Ascending aorta (tissue), 2 donors: Measurements from ENCODE around the gene BRF1. TPM values are rescaled to one million over a fixed set of nuclear protein-coding genes. Genes with fewer than 3 reads are reported as not detected.
"Not testable (repeated sequence)": the region's sequence is repeated elsewhere in the genome, so short reads cannot be mapped to it uniquely, and the experiment has no call there.

ENCODE experiments used
- DNase-seq, 2 donors: peaks; one replicate each; pipeline ENCODE4 v3.0.0-alpha.2; 2019; ENCODE audit warnings: low spot score in 2 of 2
- H3K27ac ChIP-seq, 2 donors: fragments of 200-600 bp; sonication (generic); one replicate each; pipeline ENCODE4 v1.5.1; 2016 to 2017; ENCODE audit warnings: mild to moderate bottlenecking in 1 of 2
- H3K27me3 ChIP-seq: fragments of 200-600 bp; sonication (generic); one replicate; pipeline ENCODE4 v1.5.1; 2017
- H3K36me3 ChIP-seq, 2 donors: fragments of 200-600 bp; sonication (generic); one replicate each; pipeline ENCODE4 v1.5.1; 2016
- H3K4me1 ChIP-seq, 2 donors: fragments of 200-600 bp; sonication (generic); one replicate each; pipeline ENCODE4 v1.5.1; 2016 to 2017; ENCODE audit warnings: mild to moderate bottlenecking in 1 of 2
- H3K4me3 ChIP-seq, 2 donors: fragments of 200-600 bp; sonication (generic); one replicate each; pipeline ENCODE4 v1.5.1; 2016 to 2017; ENCODE audit warnings: mild to moderate bottlenecking in 1 of 2
- H3K9me3 ChIP-seq, 2 donors: fragments of 200-600 bp; sonication (generic); one replicate each; pipeline ENCODE4 v1.5.1; 2016
- intact Hi-C: fragments of 100-400 bp; cut with DNase I; formaldehyde crosslinking; loops from one replicate; pipeline ENCODE4 v1.15.1; 2023
- total RNA-seq: library from RNA; depleted of rRNA; stranded (reverse); fragments of >200 nt; gene quantifications from one replicate; pipeline ENCODE4 v1.1.0, GENCODE V29; 2016
- TF ChIP-seq, protein P1 (sequence below), 3 experiments: fragments of 200-600 bp in 2 of 3; fragments of 450-650 bp in 1 of 3; sonication (generic) in 2 of 3; IDR thresholded peaks; one replicate each; pipeline ENCODE4 v1.5.1; 2016 to 2019; ENCODE audit warnings: antibody characterized with exemption in 3 of 3, mild to moderate bottlenecking in 1 of 3, moderate library complexity in 1 of 3

Gene BRF1
- total RNA-seq, 1 donor from 2014 or later = 60.9 TPM

DNA sequence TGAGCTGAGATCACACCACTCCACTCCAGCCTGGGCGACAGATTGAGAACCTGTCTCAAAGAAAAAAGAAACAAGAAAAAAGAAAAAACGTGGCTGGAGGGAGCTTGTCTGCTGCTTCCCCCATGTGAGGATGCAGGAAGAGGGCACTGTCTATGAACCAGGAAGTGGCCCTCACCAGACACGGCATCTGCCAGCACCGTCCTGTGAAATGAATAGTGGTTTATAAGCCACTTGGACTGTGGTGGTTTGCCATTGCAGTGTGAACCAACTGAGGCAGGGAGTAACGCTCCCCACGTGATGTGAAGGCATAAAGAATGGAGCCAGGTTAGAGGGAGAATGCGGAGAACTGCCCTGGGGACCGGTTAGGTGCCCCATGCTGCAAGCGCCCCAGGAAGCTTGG is 4.5 kb upstream of the BRF1 start:
- Histone ChIP-seq H3K9me3 (no peaks in the 10 kb centered on the region), H3K36me3 (no peaks in the 10 kb centered on the region), H3K27ac (no peak overlapping the region), H3K4me3 (no peak overlapping the region), H3K27me3 (no peaks in the 10 kb centered on the region), H3K4me1 (peaks cover 0 to 3% of the 10 kb centered on the region in 2 donors)
- DNase-seq = no peak
- intact Hi-C loops = loop anchor here (10.0 kb wide), 1 partner anchor 1461 kb away; the partner anchor contains the start of gene PPP1R13B
- TF ChIP-seq, protein P1, sequence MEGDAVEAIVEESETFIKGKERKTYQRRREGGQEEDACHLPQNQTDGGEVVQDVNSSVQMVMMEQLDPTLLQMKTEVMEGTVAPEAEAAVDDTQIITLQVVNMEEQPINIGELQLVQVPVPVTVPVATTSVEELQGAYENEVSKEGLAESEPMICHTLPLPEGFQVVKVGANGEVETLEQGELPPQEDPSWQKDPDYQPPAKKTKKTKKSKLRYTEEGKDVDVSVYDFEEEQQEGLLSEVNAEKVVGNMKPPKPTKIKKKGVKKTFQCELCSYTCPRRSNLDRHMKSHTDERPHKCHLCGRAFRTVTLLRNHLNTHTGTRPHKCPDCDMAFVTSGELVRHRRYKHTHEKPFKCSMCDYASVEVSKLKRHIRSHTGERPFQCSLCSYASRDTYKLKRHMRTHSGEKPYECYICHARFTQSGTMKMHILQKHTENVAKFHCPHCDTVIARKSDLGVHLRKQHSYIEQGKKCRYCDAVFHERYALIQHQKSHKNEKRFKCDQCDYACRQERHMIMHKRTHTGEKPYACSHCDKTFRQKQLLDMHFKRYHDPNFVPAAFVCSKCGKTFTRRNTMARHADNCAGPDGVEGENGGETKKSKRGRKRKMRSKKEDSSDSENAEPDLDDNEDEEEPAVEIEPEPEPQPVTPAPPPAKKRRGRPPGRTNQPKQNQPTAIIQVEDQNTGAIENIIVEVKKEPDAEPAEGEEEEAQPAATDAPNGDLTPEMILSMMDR (IDR thresholded peaks at IDR 0.05) = no peak

DNA sequence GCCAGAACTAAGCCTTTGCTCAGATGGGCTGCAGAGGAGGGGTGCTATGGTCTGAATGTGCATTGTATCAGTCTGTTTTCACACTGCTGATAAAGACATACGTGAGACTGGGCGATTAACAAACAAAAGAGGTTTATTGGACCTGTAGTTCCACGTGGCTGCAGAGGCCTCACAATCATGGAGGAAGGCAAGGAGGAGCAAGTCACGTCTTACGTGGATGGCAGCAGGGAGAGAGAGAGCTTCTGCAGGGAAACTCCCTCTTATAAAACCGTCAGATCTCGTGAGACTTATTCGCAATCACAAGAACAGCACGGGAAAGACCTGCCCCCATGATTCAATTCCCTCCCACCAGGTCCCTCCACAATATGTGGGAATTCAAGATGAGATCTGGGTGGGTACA is 3.8 kb upstream of the BRF1 start:
- TF ChIP-seq, protein P1 (IDR thresholded peaks at IDR 0.05) = no peak
- H3K4me3 ChIP-seq = no peak overlapping the region
- no peaks in the 10 kb centered on the region for H3K27me3 ChIP-seq
- H3K4me1 ChIP-seq = peaks cover 3 to 6% of the 10 kb centered on the region in 2 donors
- DNase-seq = no peak
- H3K27ac ChIP-seq = no peak overlapping the region
- intact Hi-C loops = loop anchor here (5.0 to 10.0 kb wide), 3 partner anchors 168 to 1460 kb away; partner anchors contain the start of genes CRIP2 and PPP1R13B
- no peaks in the 10 kb centered on the region for H3K36me3 ChIP-seq
- H3K9me3 ChIP-seq = no peaks in the 10 kb centered on the region

DNA sequence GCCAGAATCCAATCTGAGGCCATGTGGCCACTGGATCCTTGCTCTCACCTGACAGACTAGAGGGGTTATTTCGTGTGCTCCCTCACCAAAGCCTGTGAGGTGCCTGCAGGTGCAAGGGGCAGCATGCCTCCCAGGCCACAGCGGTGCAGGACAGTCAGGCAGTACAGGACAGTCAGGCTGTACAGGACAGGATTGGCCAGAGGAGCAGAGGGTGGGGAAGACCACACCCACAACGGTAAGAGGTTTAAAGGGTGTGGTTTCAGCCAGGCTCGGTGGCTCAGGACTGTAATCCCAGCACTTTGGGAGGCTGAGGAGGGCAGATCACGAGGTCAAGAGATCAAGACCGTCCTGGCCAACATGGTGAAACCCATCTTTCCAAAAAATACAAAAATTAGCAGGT is 3.1 kb upstream of the BRF1 start:
- TF ChIP-seq, protein P1 (IDR thresholded peaks at IDR 0.05) = no peak
- Histone ChIP-seq H3K27me3 (no peaks in the 10 kb centered on the region), H3K4me1 (peaks cover 8 to 12% of the 10 kb centered on the region in 2 donors), H3K4me3 (no peak overlapping the region), H3K9me3 (no peaks in the 10 kb centered on the region), H3K27ac (no peak overlapping the region), H3K36me3 (no peaks in the 10 kb centered on the region)
- DNase-seq = no peak
- intact Hi-C loops = loop anchor here (5.0 to 10.0 kb wide), 3 partner anchors 168 to 1459 kb away; partner anchors contain the start of genes CRIP2 and PPP1R13B

DNA sequence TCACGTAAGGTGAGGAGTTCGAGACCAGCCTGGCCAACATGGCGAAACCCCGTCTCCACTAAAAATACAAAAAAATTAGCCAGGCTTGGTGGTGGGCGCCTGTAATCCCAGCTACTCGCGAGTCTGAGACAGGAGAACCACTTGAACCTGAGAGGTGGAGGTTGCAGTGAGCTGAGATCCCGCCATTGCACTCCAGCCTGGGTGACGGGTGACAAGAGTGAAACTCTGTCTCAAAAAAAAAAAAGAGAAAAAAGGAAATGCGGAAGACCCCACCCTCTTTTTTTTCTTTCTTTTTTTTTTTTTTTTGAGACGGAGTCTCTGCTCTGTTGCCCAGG is 1.1 kb upstream of the BRF1 start:
- H3K27me3 ChIP-seq, H3K9me3 ChIP-seq, H3K36me3 ChIP-seq, DNase-seq: not testable (repeated sequence)
- peaks cover 8 to 14% of the 10 kb centered on the region in 2 donors for H3K4me1 ChIP-seq
- peak overlapping the region in 1 of 2 donors; percentile 62 for H3K4me3 ChIP-seq
- H3K27ac ChIP-seq = peak overlapping the region in 1 of 2 donors; percentile 96
- intact Hi-C loops = loop anchor here (1.0 to 10.0 kb wide), 6 partner anchors 12 to 1457 kb away; partner anchors contain the start of genes CRIP2, PACS2, PPP1R13B and TEDC1

DNA sequence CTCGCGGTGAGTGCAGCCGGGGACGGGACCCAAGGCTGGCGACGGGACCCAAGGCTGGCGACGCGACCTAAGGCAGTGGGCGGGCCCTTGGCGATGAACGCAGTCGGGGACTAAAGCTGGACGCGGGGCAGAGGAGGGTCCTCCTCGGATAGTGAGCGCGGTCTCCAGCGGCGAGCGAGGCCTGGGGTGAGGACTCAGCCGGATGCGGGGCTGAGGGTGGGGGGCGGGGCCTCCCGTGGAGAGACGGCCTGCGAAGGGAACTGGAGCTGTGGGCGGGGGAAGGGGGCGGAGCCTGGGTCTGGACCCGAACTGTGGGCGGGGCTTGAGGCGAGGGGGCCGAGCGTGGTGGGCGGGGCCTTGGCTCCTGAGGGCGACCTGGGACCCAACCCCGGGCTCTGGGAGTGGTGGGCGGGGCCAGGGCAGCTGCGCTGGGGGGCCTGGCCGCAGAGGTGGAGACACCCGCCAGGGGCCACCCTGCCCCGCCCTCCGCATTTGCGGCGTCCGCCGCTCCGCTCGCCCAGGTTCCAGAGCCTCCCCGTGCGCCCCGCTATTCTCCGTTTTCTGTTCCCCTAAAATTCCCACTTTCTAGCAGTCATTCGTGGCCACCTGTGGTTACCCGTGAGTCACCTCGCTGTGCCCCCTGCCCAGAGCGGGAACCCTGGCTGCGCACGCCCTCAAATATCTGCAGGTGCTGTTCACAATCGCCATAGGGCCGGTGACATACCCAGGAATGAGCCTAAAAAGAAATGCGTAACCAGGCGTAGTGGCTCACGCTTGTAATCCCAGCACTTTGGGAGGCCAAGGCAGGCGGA is 508 bp upstream of the BRF1 start:
- no peaks in the 10 kb centered on the region for H3K27me3 ChIP-seq
- no peaks in the 10 kb centered on the region for H3K36me3 ChIP-seq
- peak overlapping the region; percentile 62 to 84 for H3K4me3 ChIP-seq
- TF ChIP-seq, protein P1 (IDR thresholded peaks at IDR 0.05) = no peak
- no peaks in the 10 kb centered on the region for H3K9me3 ChIP-seq
- DNase-seq = peak; percentile 88 to 98
- peaks cover 8 to 14% of the 10 kb centered on the region in 2 donors for H3K4me1 ChIP-seq
- intact Hi-C loops = loop anchor here (1.0 to 10.0 kb wide), 6 partner anchors 13 to 1457 kb away; partner anchors contain the start of genes CRIP2, PACS2, PPP1R13B and TEDC1
- H3K27ac ChIP-seq = peak overlapping the region; percentile 93 to 96
